Measurements from ENCODE around the gene TMEM267.
"Not testable (repeated sequence)": the region's sequence is repeated elsewhere in the genome, so short reads cannot be mapped to it uniquely, and the experiment has no call there.

Gene TMEM267

DNA sequence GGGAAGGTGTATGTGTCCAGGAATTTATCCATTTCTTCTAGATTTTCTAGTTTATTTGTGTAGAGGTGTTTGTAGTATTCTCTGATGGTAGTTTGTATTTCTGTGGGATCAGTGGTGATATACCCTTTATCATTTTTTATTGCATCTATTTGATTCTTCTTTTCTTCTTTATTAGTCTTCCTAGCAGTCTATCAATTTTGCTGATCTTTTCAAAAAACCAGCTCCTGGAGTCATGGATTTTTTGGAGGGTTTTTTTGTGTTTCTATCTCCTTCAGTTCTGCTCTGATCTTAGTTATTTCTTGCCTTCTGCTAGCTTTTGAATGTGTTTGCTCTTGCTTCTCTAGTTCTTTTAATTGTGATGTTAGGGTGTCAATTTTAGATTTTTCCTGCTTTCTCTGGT lies 42.1 kb downstream of the TMEM267 start:
- not testable (repeated sequence) for DNase-seq

DNA sequence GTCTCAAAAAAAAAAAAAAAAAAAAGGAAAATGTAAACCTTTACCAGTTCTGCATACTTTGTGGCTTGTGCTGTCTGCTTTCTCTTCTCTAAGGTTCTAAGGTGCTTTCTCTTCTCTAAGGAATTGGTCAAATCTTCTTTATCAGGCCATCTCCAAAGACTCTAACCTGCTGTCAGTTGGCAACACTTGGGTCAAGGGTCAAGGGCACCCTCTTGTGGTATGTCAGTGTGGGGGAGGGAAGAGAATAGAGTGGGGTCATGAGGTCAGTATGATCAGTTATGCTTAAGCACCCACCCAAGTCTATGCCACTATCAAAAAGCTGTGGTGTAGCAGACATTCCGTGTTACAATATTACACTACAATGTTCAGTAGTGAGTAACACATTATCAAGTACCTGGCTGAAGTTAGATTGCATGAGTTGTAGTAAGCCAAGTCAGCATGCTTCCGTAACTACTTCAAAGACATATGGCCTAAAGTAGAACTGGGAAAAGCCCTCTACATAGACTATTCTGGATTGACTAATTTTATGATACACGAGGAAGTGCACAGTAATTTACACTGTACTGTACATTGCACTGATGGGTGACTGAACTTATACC lies 46.5 kb downstream of the TMEM267 start:
- no peak for DNase-seq

DNA sequence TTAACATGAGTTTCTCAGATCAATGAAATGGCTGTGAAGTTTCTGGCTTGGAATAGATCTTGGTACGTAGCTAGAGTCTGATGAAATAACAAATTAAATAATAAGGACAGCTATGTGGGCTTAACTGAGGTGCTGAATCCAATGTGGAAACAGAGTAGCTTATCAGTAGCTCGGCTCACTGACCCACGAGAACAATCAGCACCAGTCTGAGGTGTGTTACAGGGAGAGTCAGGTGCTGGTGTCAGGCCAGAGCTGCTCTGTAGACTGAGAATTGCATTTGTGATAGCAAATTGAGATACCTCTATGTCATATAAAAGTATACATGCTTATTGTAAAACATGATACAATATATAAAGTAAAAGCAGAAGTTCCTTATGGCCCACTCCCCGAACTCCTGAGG lies 50.3 kb downstream of the TMEM267 start:
- no peak for DNase-seq

DNA sequence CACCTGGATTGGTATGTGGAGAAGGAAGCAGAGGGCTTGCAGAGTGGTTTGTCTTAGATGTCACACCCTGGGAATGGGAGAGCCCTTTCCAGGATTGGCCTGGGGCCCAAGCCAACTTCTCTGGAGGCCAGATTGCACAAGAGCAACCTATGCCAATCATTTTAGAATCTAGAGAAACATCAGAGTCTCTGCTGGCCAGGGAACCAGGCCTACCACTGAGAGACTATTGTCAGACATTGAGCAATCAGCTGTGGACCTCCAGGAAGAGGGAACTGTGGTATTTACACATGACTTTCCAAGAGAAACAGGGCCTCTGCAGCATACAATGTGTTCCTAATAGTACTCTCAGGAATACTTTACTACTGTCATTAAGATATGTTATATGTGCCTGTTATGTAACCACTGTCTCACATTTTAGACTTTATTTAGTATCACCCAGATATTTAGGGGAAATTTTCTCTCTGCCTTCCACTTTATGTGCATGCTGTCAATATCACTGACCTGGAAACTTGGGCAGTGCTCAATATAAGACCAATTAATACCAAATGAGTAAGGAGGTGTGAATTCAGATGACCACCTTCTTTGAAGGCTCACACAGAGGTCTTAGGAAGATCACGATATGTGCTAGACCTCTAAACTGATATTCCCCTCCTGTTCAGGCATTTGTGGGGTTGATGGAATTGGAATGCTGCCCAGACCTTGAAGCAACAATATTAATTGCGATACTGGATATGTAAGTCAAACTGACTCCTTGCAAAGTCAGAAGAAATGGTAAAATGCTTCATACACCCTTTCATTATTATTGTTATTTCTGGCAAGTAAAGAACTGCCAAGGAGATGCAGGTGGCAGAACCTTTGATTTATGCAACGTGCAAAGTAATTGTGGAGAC lies 50.9 kb downstream of the TMEM267 start:
- peak; percentile 57 for DNase-seq

DNA sequence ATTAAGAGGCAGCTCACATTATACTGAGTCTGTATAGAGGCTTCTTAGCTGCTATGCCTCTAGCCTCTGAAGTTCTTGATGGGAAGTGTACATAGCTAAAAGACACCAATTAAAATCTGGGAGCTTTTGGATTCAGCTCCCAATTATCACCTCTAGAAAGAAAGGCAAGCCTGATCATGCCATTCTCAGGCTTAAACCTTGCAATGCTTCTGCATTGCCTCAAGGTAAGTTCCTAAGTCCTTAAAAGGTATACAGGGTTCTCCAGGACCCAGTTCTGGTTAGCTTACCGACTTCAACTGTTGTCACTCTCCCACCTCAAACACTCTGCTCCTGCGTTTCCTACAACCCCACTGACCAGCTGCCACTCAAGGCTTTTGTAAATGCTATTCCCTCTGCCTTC lies 54.0 kb downstream of the TMEM267 start:
- DNase-seq = no peak

DNA sequence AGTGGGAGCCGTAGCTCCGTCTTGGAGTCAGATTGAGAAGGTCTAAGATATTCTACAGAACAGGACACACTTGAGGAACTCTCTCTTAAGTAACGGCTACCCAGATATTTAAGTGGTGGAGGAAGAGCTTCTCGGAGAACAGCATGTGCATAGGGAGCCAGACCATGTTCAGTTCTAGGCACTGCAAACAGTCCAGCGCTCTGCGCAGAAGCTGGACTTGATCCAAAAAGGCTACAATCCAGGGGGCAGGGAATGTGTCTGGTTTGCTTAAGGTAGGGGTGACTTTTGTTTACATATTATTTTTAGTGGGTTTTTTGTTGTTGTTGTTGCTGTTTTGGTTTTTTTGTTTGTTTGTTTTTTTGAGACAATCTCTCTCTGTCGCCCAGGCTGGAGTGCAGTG lies 54.6 kb downstream of the TMEM267 start:
- no peak for DNase-seq

DNA sequence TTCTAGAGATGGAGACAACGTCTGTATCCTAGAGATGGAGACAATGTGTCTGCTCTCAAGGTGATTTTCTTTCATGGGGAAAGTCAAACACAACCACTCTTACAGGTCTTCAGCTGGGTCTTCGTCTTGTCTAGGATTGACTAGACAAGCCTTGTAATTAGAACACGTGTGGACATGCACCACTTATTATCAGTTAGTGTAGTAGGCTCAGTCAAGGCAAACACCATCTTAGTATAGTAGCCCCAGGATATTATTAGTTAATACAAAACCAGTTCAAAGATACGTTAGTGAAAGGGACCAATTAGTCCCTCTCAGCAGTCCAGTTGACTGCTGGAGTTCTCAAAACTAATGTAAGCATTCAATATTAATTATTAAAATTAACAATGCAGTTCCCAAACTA lies 56.4 kb downstream of the TMEM267 start:
- DNase-seq = no peak

DNA sequence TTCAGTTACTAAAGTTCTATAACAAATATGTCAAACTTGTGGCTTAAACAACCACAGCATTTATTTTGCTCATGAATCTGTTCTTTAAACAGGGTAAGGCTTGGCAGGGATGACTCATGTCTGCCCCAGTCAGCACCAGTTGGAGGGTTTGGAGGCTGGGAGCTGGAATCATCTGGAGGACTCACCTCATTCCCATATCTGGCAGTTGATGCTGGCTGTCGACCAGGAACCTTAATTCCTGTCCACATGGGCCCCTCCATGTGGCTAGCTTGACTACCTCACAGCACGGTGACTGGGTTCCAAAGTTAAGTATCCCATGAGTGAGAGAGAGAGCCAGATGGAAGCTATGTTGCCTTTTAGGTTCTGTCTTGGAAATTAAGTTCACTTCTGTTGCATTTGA lies 57.7 kb downstream of the TMEM267 start:
- no peak for DNase-seq

DNA sequence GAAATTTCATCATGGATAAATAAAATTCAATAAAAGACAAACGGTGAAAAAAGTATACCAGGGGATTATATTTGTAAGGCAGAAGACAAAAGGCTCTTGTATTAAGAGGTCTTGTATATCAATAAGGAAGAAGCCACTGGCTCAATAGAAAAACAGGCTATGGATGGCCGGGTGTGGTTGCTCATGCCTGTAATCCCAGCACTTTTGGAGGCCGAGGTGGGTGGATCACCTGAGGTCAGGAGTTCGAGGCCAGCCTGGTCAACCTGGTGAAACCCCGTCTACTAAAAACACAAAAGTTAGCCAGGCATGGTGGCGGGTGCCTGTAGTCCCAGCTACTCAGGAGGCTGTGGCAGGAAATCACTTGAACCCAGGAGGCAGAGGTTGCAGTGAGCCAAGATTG lies 60.6 kb downstream of the TMEM267 start:
- not testable (repeated sequence) for DNase-seq

DNA sequence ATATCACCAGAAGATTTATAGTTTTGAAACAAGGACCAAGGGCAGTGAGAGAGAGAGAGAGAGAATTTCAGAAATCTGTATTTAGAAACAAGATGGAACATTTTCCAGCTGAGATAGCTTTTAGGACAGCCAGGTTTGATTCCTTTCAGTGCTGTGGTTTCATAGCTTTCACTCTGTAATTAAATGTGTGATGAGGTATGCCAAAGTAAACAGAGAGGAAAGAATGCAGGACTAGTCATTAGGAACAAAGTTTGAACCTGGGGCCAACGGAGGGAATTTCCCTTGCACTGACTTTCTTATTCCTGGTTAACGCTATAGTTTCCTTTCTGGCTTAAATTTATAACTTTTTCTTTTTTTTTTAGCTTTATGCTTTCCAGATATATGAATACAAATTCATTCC lies 61.5 kb downstream of the TMEM267 start:
- no peak for DNase-seq

DNA sequence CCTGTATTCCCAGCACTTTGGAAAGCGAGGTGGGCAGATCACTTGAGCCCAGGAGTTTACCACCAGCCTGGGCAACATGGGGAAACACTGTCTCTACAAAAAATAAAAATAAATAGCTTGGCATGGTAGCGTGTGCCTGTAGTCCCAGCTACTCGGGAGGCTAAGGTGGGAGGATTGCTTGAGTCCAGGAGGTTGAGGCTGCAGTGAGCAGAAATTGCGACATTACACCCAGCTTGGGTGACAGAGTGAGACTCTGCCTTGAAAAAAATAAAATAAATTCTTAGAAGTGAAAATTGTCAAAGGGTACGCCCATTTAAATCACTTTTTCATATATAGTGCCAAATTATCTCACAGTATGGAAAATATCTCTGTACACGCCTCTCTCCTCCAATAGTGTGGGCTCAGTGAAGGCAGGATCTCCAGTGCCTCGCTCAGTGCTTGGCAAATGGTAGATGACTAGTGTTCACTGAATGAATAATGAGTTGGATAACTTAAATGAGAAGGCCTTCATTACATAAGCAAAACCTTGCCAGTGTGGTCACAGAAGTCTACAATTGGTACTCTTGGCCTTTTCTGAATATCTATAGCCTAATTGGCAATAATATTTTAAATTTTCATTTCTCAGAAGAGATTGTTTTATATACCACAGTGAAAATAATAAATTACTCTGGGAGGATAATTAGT lies 62.1 kb downstream of the TMEM267 start:
- no peak for DNase-seq

DNA sequence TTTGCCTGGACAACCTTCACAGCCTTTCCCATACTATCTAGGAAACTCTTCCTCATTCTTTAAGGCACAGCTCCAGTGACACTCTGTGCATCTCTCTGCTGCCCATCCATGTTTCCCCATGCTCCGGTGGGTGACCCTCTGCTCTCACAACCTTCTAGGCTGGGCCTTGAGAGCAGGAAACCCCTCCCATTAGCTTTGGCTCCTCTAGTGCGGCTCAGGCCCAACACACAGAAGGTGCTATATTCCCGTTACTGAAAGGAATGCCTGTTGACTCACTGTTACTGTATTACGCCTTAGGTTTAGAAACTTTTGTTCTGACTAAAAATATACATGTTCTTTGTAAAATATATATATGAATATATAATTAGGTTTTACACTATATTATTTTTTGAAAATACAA lies 63.4 kb downstream of the TMEM267 start:
- DNase-seq = no peak

DNA sequence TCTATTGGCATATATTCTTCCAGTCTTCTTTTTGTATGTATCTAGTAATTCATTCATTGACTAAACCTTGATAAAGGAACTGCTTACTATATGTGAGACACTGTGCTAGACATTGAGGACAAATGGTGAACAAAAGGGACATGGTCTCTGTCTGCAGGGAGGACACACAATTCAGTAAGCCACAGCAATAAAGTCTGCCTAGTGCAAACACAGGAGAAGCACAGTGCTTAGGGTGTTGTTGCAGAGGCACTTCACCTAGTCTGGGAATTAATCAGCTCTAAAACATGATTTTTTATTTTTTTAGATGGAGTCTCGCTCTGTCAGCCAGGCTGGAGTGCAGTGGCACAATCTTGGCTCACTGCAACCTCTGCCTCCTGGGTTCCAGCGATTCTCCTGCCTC lies 65.1 kb downstream of the TMEM267 start:
- no peak for DNase-seq

DNA sequence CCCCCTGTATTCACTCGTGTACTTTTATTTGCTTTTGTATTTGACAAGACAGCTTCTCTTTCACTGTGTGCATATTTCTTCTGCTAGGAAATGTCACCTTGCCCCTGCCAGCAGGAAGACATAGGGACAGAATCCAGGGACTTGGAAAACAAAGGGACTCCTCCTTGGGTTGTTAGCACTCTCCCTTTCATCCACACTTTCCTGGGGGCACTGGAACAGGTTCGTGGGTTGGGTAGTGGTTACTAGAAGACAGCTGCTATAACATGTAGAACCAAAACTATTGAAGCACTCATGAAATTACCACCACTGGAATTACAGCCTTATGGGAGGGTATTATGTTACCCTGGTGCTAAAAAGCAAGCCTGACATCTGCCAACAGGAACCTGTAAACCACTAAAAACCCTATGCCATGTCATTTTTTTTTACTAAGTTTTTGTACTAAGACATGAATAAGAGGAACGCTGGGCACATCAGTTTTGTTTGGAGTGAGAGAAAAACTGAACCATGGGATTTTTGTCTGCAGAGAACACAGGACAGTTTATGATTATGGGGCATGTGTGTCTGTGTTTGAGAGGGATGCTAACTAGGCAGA lies 66.8 kb downstream of the TMEM267 start:
- no peak for DNase-seq

DNA sequence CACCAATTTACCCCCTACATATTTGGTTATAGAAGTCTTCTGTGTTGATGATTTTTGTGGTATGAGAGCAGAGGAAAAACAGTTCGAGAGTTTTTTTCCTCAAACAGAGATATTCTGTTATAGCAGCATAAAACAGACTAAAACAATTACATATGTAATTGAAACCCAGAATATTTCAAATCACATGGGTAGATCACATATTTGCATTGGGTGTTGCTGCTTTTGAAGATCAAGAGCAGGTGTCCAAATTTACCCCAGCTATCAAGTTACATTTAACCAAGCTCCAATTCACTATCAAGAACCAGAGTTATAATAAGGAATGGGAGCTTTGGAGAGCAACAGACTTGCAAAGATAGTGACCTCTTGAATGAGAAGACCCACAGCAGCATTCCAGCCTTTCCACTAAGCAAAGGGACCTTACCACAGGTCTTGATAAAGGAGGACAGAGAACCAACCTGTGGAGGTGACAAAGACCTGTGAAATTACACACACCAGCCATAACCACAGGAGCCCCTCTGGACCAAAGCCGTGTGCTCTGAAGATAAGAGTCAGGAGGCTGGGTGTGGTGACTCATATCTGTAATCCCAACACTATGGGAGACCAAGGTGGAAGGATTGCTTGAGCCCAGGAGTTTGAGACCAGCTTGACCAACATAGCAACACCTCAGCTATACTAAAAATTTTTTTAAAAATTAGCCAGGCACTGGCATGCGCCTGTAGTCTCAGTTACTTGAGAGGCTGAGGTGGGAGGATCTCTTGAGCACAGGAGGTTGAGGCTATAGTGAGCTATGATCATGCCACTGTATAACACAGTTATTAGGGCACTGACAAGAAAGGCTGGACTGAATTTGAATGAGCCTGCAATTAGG lies 67.5 kb downstream of the TMEM267 start:
- DNase-seq = no peak

DNA sequence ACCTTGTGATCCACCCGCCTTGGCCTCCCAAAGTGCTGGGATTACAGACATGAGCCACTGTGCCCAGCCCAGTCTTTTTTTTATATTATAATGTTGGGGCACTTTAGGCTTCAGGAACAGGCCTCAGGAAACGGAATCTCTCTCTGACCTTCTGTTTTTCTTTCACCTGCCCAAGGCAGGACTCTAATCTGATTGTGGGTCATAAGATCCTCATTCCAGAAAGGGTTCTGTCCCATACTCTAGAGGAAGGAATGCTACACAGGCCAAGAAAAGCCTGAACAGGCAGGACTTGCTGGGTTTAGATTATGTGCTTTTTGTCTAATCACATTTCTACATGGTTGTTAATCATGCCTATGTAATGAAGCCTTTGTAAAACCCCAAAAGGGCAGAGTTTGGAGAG lies 69.7 kb downstream of the TMEM267 start:
- no peak for DNase-seq

DNA sequence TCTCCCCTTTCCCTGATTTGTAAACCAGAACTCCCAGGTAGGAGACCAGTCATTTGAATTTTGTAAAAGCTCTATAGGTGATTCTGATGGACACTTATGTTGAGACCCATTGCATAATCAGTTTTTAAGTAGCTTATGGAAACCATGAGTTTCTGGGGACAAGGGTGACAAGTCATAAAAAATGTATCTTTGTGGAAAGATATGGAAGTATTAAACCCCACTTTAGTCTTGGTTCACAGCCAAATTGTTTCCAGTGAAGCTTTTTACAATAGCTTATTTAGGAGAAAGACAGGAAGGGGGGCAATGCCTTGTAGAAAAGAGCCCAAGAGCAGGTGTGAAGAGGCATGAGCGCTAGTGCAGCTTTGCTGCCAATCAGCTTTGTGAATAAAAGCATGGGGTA lies 71.0 kb downstream of the TMEM267 start:
- DNase-seq = no peak

DNA sequence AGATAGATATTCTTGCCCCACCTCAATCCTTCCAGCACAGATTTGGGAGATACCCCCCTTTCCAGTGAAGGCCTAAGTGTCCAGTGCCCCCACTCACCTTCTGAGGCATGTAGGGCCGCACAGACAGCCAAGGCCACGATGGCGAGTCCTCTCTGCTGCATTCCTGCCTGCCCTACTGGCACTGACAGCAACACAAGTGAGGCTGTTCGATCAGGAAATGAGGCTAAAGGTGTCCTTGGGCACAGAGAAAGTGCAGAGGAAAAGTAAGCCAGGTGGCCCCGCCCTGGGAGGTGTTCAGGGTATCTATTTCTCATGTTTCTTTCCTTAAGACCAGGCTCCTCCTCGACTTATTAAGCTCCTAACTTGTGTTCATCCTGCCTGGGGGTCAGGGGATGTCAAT lies 71.5 kb downstream of the TMEM267 start, which contains the start of gene CCL28:
Gene CCL28 (minus strand): TSS at position 236 of the 400 bp plus-strand sequence. CDS start 75 bp downstream, at position 161.
- no peak for DNase-seq

DNA sequence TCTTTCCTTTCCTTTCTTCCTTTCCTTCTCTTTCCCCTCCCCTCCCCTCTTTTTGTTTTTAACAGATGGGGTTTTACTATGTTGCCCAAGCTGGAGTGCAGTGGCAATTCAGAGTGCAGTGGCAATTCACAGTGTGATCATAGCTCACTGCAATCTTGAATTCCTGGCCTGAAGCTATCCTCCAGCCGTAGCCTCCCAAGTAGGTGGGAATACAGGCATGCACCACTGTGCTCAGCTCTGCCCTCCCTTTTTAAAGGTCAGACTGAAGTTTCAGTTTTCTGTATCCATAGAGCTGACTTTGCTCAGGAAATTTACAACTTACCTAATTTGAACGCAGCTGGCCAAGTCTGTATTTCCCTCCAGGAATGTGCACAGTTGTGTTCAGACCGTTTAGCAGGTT lies 72.2 kb downstream of the TMEM267 start:
- DNase-seq = no peak

DNA sequence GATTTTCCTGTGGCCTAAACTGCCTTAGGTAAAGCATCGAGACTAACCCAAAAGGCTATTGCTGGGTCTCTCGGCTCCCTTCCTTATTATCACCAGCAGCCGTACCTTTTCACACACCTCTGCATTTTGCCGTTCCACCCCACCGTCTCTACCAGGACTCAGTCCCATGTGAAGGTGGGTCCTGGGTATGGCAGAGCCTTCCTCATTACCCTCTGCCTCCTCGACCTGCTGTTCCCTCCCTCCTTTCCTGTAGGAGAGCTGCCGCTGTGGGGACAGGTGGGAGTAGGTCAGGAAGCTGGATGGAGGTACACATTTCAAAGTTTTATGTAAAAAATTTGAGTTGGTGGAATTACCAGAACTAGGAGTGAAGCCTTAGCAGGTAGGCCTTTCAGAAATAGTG lies 73.3 kb downstream of the TMEM267 start:
- DNase-seq = no peak

DNA sequence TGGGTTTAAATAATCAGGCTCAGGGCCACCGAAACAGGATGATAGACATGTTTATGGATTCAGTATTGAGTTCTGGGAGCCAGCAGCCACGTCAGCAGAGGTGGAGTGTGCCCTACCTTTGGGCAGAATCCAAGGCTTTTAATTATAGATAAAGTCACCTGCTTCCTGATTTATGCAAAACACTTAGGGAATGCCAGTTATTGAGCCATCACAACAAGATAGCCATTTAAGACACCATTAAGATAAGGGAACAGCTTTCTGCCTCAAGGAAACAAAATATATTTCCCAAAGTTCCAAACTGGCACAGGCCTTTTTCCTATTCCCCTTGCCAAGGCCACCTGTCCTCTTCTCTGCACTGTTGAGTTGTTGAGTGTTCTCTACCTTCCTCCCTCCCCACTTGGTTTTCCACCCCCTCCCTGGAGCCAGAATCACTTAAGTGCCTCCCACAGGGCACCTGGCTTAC lies 73.8 kb downstream of the TMEM267 start:
- DNase-seq = peak; percentile 94

DNA sequence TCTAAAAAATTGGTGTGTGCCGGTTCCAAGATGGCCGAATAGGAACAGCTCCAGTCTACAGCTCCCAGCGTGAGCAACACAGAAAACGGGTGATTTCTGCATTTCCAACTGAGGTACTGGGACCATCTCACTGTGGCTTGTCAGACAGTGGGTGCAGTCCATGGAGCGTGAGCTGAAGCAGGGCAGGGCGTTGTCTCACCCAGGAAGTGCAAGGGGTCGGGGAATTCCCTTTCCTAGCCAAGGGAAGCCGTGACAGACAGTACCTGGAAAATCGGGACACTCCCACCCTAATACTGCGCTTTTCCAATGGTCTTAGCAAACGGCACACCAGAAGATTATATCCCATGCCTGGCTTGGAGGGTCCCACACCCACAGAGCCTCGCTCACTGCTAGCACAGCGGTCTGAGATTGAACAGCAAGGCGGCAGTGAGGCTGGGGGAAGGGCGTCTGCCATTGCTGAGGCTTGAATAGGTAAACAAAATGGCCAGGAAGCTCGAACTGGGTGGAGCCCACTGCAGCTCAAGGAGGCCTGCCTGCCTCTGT lies 81.1 kb downstream of the TMEM267 start:
- not testable (repeated sequence) for DNase-seq

Measured in NCI-H2029 (cell line).